ENCODE results near the gene AMBRA1.

Gene AMBRA1

DNA sequence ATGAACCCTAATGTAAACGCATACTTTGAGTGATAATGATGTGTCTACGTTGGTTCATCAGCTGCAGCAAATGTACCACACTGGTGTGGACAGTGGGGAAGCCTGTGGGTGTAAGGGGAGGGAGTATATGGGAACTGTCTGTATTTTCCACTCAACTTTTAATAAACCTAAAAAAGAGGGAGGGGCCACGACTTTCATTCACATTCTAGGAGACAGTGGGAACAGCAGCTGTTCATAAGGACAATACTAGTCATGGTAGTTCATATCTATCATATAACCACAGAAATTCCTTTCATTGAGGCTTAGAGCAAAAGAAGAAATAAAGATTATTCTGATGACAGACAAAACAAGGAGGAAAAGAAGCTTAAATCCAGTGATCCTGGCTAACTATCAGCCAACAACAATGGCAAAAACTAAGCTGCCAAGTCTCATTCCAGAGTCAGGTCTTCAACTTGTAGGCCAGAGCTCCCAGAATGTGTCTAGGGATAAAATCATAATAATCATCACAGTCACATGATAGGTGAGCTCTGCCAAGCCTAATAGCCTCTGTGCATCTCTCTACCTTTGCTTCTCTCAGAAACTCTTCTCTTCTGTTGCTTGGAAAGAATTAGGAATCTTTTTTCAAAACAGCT, 142.9 kb downstream of the AMBRA1 start:
- peak; percentile 20 to 61 for DNase-seq (ENCODE audit: low read depth in 2 of 2)
- TF ChIP-seq, protein P1, sequence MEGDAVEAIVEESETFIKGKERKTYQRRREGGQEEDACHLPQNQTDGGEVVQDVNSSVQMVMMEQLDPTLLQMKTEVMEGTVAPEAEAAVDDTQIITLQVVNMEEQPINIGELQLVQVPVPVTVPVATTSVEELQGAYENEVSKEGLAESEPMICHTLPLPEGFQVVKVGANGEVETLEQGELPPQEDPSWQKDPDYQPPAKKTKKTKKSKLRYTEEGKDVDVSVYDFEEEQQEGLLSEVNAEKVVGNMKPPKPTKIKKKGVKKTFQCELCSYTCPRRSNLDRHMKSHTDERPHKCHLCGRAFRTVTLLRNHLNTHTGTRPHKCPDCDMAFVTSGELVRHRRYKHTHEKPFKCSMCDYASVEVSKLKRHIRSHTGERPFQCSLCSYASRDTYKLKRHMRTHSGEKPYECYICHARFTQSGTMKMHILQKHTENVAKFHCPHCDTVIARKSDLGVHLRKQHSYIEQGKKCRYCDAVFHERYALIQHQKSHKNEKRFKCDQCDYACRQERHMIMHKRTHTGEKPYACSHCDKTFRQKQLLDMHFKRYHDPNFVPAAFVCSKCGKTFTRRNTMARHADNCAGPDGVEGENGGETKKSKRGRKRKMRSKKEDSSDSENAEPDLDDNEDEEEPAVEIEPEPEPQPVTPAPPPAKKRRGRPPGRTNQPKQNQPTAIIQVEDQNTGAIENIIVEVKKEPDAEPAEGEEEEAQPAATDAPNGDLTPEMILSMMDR (IDR thresholded peaks at IDR 0.05; ENCODE audit: low read depth, low read length), result no peak
- H3K4me3 ChIP-seq (replicated peaks in 1 of 2; ENCODE audit: low read depth in 2 of 2, low read length in 2 of 2), result no peak overlapping the region

DNA sequence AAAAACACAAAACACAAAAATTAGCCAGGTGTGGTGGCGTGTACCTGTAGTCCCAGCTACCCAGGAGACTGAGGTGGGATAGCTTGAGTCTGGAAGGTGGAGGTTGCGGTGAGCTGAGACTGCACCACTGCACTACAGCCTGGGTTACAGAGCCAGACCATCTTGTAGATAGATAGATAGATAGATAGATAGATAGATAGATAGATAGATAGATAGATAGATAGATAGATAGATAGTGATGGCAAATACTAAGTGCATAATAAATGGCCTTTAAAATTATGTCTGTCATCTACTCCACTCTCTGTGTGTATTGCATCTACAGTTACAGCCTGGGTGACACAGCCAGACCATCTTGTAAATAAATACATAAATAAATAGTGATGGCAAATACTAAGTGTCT, 146.3 kb downstream of the AMBRA1 start:
- no peak for DNase-seq (ENCODE audit: low read depth in 2 of 2)
- TF ChIP-seq, protein P1 (IDR thresholded peaks at IDR 0.05; ENCODE audit: low read depth, low read length), result no peak
- no peak overlapping the region for H3K4me3 ChIP-seq (replicated peaks in 1 of 2; ENCODE audit: low read depth in 2 of 2, low read length in 2 of 2)

DNA sequence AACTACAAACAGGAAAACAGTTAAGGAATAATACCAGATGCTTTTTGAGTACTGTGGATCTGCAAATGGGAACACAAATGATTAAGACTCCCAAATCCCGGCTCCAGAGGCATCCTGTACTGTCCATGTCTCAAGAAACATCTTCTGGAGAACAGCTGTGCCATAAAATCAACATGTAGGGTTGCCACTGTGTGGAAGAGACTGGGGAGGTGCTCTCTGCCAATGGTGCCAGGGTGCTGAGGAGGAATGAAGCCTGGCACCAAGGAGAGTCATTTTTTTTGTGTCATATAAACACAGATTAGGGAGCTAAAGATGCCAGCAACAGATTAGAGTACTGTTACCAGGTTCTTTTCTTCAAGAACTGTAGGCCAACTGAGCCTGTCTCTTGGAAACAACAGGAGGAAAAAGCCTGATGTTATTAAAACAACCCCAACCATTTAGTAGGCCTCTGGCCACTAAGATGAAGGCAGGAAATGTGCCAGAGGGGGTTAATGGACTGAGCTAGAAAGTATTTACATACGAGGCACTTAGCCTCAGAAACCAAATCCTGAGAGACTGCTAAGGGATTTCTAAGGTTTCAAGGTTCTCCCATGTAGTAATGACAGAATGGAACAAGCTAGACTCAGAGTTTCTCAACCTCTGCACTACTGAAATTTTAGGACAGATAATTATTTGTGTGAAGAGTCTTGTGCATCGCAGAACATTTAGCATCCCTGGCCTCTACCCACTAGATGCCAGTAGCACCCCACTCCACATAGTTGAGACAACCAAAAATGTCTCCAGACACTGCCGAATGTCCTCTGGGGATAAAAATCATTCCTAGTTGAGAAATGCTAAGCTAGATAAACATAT, 147.7 kb downstream of the AMBRA1 start:
- H3K4me3 ChIP-seq (replicated peaks in 1 of 2; ENCODE audit: low read depth in 2 of 2, low read length in 2 of 2), result no peak overlapping the region
- TF ChIP-seq, protein P1 (IDR thresholded peaks at IDR 0.05; ENCODE audit: low read depth, low read length), result peak; percentile 41
- peak; percentile 43 to 73 for DNase-seq (ENCODE audit: low read depth in 2 of 2)

DNA sequence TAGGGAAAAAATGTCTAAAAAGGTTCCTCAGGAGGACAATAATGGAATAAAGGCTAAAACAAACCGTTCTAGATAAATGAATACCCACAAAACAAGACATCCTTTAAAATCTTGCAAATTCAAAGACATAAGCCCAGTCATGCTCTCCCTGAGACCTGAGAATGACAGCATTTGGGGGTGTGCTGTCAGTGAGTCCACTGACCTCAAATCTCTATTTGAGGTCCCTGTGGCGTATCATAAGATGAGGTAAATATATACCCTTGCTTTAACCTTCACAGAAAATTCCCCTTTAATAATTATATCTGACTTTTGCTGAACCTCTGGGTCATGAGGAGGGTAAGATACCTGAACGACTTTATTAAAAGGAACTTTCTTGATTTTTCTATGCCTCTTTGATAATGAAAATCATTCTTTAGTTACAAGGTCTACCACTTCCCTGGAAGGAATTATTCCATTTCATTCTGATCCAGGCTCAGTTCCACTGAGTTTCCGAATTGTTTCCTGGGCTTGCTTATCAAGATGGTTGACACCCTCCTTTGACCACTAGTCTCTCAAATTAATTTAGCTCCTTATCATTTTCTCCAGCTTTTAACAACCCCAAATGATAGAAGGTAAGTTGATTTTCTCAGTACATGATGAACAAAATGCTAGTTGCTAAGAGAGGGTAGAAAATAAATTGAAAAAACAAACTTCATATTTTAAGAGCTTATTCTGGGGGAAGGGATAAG, 148.5 kb downstream of the AMBRA1 start:
- no peak for DNase-seq (ENCODE audit: low read depth in 2 of 2)
- H3K4me3 ChIP-seq (replicated peaks in 1 of 2; ENCODE audit: low read depth in 2 of 2, low read length in 2 of 2), result no peak overlapping the region
- TF ChIP-seq, protein P1 (IDR thresholded peaks at IDR 0.05; ENCODE audit: low read depth, low read length), result no peak

DNA sequence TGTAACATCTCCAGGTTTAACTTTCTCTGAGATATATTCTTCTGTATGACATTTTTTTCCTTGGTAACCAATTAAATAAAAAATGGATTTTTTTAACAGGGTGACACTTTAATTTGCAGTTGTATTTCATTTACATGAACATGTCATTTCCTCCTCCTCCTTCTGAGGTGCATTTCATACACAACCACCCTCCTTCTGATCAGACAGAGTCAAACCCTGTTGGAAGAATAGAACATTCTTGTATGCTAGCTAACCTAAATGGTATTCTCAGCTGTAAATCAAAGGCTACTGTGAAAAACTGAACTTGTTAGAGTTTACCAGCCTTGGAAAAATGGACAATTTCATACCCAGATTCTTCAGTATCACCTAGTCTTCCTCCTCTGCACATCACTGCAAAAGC, 149.5 kb downstream of the AMBRA1 start:
- TF ChIP-seq, protein P1 (IDR thresholded peaks at IDR 0.05; ENCODE audit: low read depth, low read length), result no peak
- H3K4me3 ChIP-seq (replicated peaks in 1 of 2; ENCODE audit: low read depth in 2 of 2, low read length in 2 of 2), result no peak overlapping the region
- no peak for DNase-seq (ENCODE audit: low read depth in 2 of 2)

DNA sequence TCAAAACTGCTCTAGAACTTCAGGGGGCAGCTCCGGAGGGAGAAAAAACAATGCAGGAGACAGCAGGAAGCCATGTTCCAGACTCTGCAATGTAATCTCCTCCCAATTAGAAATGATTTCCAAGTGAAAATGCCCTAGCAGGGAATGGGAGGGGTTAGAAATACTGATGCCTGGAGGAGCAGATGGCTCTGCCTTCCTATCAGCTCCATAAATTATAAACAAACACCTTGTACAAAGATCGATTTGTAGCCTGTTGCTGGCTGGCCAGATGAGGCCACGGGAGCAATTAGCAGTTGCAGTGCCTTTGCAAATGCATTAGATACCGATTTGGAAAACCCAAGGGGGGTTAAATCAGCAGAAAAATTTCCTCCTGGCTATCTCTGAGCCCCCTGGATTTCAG, 155.6 kb downstream of the AMBRA1 start:
- TF ChIP-seq, protein P1 (IDR thresholded peaks at IDR 0.05; ENCODE audit: low read depth, low read length), result no peak
- H3K4me3 ChIP-seq (replicated peaks in 1 of 2; ENCODE audit: low read depth in 2 of 2, low read length in 2 of 2), result no peak overlapping the region
- DNase-seq (ENCODE audit: low read depth in 2 of 2), result no peak
